ENCODE measurements around the gene KCNH2.

KCNH2 gene

GRCh38 chr7:150959739-150960734 lies 18.1 kb downstream of the KCNH2 start:
- DNase-seq (ENCODE audit: low read depth): no peak

GRCh38 chr7:150959081-150959480 lies 19.0 kb downstream of the KCNH2 start:
- no peak for DNase-seq (ENCODE audit: low read depth)

DNA sequence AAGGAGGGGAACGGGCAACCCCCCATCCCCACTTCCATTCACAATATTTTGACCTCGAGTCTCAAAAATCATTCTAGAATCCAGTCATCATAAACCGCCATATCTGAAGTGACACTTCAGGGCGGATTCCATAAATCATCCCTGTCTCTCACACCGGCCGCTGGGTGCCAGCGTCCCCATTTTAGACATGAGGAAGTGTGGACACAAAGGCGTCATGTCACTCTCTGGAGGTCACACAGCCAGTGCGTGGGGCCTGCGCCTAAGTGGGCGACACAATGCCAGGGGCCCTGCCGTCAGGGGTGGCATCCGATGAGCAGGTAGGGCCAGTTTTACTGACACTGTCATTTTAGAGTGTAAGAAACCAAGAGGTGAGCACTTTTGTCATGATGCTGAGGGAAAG lies 19.5 kb downstream of the KCNH2 start:
- DNase-seq (ENCODE audit: low read depth): no peak

DNA sequence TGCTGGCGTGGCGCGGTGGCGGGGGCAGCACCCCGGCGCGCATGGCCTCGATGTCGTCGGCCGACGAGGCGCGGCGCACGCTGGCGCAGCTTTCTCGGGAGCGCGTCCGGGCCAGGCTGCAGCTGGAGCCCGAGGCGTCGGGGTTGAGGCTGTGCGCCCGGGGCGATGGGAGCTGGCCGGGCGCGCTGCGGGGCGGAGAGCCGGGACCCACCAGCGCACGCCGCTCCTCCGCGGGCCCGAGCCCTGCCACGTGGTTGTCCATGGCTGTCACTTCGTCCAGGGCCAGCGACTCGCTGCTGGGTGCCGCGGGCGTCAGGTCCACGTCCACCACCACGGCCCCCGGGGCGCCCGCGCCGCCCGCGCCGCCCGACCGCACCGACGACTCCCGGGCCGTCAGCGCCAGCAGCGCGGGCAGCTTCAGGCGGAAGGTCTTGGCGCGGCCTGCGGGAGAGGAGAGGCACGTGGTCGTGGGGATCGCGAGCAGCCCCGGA lies 20.0 kb downstream of the KCNH2 start:
- DNase-seq (ENCODE audit: low read depth): no peak

GRCh38 chr7:150957133-150958020 lies 20.7 kb downstream of the KCNH2 start:
- no peak for DNase-seq (ENCODE audit: low read depth)

DNA sequence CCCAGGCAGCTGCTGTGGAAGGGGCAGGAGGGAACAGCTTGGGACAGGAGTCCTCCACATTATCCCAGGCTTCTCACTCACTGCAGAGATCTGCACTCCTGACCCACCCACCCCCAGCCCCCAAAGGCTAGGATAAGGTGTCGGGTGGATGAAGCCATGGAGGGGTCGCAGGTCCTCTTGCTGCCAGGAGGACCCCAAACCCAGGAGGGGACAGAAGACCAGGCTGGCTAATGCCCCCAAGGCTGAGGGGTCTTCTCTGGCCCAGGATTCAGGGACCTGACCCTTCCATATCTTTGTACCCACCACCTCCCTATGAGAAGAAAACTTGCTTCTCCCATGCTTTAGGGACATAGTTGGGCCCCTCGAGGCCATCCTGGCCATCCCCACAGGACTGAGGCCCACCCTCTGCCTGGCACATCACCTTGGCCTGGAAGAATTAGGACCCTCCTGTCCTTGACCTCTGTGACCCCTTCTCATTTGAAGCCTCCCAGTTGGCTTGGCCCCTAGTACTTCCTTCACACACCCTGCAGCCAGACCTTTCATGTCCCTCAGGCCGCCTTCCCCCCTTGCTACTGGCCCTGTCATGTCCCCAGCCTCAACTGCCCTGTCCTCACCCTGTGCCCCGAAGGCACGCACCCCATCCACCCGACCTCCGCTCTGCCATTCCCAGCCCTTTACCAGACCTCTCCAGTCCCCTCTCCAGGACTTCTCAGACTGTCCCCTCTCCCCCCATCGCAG lies 21.6 kb downstream of the KCNH2 start:
- no peak for DNase-seq (ENCODE audit: low read depth)

DNA sequence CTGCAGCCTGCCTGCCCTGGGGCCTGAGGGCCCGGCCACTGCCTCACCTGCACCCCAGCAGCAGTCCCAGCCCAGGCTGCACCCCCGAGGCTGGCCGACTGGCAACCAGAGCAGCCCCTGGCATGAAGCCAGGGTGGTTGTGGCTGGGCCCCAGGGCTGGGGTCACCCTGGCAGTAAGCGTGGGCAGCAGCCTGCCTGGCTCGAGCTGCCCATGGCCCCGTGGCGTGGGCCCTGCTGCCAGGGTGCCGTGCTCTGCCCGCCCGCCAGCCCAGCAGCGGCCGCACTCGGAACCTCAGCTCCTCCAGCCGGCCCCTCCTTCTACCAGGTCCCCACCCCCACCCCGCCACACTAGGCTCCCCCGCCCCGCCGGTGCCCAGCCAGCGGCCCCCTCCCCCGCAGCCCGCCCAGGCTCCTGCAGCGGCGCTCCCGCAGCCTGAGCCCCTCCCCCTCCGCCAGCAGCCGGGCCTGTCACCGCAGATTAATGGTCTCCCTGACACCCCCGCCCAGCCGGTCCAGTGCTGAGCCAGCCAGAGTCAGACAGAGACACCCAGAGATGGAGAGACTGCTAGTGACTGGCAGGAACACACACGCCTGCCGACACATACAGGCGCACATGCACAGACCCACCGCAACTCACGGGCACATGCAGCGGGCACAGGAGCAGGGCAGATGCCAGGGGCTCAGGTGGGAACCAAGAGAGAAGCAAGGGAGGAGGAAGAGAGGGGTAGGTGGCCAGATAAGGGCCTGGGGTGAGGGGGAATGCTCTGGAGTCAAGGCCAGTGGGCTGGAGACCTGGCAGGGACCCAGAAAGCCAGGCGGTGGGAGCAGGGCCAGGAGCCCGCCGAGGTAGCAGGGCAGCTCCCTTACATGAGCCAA lies 22.4 kb downstream of the KCNH2 start:
- DNase-seq (ENCODE audit: low read depth): no peak

DNA sequence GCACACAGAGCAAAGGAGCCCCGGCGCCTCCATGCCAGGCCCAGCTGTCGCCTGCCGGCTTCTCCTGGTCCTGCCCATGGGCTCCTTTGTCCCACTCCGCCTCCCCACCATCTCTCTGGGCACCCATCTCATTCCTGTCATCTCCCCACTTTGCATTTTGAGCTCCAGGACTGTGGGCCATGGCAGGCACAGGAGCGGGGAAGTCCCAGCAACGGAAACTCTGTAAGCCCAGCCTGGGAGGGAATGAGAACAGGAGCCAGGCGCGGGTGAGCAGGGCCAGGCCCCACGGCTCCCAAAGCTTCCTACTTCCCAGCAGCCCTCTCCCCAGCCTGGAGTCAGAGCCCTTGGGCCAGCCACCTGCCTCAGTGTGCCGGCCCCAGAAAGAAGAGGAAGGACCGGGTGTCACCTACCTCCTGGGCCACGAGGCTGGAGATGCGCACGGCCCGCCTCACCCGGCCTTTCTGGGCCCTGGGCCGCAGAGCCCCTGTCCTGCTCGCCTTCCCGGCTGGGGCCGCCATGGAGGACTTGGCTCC lies 23.1 kb downstream of the KCNH2 start:
- no peak for DNase-seq (ENCODE audit: low read depth)

DNA sequence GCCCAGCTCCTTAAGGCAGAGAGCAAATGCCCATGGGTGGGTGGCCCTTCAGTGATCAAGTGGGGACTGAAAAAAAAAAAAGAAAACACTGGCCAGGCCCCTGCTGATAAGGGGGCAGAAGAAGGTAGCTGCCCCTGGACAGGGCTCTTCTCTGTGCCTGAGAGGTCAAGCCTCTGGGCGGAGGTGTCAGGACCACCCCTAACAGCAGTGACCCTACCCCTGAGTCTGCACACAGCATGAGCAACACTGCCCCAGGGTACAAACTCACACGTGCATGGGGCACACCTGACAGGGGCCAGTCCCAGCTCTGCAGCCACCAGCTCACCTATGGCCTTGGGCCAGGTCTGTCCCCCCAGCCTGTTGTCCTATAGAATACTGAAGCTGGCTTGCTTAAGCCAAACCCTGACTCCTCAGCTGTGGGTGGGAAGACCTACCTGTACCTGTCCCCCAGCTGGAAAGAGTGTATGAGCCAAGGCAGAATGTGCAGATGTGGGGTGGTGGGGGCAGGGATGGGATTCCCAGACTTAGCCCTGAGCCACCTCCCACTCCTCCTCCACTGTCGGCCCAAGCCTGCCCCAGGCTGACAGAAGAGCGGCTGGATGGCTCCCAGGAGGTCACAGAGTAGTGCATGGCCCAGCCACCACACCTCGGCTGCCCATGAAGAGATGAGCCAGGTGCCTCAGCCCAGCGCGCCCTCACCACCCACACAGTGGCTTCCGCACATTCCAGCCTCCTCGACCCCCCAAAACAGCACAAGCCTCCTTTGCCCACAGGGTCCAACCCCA lies 23.7 kb downstream of the KCNH2 start:
- no peak for DNase-seq (ENCODE audit: low read depth)

- no peak for DNase-seq (ENCODE audit: low read depth)
These were observed 24.8 kb downstream of the KCNH2 start for GRCh38 chr7:150953061-150953997.

DNA sequence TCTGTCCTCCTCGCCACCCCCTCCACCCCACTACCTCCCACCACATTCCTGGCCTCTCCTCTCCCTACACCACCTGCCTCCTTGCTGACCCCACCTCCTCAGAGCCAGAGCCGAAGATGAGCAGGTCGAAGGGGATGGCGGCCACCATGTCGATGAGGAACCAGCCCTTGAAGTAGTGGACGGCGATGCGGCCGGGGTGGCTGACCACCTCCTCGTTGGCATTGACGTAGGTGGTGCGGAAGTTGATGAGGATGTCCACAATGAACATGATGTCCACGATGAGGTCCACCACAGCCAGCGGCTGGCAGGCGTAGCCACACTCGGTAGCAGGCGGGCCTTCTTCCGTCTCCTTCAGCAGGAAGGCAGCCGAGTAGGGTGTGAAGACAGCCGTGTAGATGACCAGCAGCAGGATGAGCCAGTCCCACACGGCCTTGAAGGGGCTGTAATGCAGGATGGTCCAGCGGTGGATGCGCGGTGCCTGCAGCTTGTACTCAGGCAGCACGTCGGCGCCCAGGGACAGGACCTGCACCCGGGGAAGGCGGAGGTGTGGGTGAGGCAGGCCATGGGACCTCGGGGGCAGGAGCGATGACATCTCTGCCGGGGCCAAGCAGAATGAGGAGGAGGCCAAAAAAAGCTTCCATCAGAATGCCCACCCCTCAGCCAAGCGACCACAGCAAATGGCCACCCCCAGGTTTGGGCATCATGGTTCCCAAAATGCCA lies 25.6 kb downstream of the KCNH2 start:
- DNase-seq (ENCODE audit: low read depth): no peak

DNA sequence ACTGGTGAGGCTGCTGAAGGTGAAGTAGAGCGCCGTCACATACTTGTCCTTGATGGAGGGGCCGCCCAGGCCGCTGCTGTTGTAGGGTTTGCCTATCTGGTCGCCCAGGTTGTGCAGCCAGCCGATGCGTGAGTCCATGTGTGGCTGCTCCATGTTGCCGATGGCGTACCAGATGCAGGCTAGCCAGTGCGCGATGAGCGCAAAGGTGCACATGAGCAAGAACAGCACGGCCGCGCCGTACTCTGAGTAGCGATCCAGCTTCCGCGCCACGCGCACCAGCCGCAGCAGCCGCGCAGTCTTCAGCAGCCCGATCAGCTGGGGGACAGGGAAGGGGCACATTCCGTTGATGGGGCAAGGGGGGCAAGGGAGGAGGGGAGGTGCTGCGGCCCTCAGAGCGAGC lies 26.6 kb downstream of the KCNH2 start:
- DNase-seq (ENCODE audit: low read depth): no peak

DNA sequence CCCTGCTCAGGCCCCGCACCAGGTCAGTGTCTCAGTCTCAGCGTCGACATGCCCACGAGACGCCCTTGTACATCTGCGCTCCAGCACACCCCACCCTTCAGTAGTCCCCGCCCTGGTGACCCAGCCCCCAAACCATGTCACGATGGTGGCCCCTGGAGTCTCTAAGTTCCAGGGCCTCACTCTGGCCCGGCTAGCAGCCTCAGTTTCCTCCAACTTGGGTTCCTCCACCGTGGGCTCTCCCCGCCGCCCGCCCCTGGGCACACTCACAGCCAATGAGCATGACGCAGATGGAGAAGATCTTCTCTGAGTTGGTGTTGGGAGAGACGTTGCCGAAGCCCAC lies 27.0 kb downstream of the KCNH2 start:
- DNase-seq (ENCODE audit: low read depth): no peak

- DNase-seq (ENCODE audit: low read depth): no peak
These were observed 27.5 kb downstream of the KCNH2 start for GRCh38 chr7:150950496-150951180.

- DNase-seq (ENCODE audit: low read depth): no peak
These were observed 28.1 kb downstream of the KCNH2 start for GRCh38 chr7:150949971-150950491.

GRCh38 chr7:150949564-150949963 lies 28.6 kb downstream of the KCNH2 start:
- no peak for DNase-seq (ENCODE audit: low read depth)

- DNase-seq (ENCODE audit: low read depth): no peak
These were observed 29.3 kb downstream of the KCNH2 start for GRCh38 chr7:150948791-150949251.
